ENCODE measurements around the gene GMCL1. TPM values are rescaled to one million over a fixed set of nuclear protein-coding genes. Genes with fewer than 3 reads are reported as not detected.
A peak's percentile ranks its signal among the peaks of the same experiment; 100 is the strongest.

The GMCL1 gene
- total RNA-seq, 2 donors from 2014 or later: 22.8 to 27.2 TPM

DNA sequence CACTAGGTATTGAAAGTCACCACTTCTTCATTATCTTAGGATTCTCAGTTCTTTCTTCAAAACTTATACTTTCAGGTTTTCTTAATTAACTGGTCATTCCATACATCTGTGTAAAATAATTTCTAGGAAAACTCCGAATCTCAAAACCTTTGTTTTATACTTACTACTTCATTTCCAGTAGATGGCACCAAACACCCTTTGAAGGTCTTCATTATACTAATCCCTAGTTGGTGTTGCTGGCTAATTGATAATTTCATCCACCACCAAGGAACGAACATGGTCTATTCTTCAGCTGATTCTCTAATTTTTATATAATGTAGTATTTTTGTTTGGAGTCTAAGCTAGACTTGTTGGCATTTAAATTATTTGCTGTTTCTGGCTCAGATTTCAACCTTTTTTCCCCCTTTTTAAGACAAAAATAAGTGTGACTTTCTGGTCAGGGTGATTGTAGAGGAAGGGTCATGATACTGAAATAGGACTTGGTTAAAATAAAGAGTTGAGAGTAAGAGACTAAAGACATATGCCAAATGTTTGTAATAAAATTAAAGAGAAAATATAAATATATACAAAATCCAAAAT is 82.6 kb downstream of the GMCL1 start:
- intact Hi-C loops (cut with DNase I, micrococcal nuclease): loop anchor here (5.0 kb wide), 2 partner anchors 160 to 230 kb away; no protein-coding TSS in a partner anchor
- no peak for DNase-seq
- ATAC-seq: no peak

DNA sequence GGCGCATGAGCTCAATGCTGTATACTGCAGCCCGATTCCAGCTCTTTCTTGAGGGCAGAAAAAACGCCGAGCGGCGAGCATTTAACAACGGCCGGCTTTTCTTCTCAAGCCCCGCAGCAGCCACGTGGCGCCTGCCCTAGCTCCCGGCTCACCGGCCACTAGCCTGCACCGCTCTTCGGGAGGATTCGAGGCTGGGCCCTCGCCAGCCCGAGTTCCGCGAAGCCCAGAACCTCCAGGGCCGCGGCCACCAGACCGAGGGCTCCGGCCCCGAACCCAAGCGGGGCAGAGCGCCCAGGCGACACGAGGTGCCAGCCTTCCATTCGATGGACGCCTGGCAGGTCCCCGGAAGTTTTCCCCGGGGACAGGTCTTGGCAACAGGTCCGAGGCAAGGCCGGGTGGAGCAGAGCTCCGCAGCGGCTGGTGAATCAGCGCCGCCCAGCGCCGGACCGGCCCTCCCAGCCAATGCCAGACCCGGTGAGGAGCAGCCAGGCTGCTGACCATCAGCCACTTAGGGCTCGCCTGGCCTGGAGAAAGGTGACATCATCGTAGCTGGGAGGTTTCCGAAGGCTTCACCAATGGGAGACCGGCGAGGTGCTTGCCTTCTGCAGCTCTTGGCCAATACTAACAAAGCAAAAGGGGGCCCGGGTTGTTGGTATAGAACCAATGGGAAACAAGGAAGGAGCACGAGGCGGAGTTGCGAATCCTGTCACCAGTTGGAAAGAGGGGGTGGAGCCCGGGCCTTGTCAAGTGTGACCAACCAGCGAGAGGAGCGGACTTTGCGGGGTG is 84.9 kb downstream of the GMCL1 start:
- intact Hi-C loops (cut with DNase I, micrococcal nuclease): loop anchor here (5.0 kb wide), 2 partner anchors 158 to 228 kb away; no protein-coding TSS in a partner anchor
- ATAC-seq (peak; percentile 81), DNase-seq (peak in 1 of 2 donors; percentile 100)

DNA sequence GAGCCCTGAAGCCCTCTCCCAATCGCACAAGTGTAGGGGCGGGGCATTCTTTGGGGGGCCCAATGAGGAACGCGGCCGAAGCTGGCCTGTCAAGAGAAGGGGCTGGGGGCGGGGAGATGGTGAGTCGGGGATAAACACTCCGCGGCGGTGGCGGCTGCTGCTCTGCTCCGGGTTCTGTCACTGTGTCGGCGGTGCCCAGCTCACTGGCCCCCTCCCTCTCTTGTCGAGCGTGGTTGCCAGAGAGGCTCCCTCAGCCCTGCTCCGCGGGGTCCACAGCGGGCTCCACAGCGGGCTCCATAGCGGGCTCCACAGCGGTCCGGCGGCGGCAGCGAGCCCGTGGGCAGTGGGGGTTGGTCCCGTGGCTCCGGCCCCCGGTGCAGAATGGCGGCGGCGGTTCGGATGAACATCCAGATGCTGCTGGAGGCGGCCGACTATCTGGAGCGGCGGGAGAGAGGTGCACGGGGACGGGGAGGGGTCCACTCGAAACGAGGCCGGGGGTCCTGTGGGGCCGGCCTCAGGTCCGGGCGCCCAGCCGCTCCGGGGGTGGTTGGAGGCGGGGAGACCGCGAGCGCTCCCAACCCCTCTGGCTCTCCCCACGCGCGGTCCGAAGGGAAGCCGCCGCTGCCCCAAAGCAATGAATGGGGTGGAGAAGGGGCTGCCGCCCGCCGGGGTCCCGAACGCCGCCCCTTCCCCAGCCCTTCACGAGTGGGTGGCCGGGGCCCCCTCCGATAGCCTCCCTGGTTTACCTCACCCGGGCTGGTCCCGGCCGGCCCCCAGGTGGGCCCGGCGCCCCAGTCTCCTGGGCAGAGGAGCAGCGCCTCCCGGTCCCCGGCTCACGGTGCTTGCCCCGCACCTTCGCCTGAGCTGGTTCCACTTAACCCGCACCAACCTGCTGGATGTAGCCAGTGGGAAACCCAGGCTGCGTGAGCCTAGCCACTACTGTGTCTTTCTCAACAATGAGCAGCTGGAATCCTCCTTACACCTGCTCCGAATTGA is 85.8 kb downstream of the GMCL1 start, which contains the start of gene MXD1:
TSS of gene MXD1 (plus strand) at position 160 of the 996 bp plus-strand sequence. CDS start at position 382, 222 bp downstream.
- peak; percentile 38 to 99 for DNase-seq
- intact Hi-C loops (cut with DNase I, micrococcal nuclease): loop anchor here (5.0 kb wide), 2 partner anchors 157 to 227 kb away; no protein-coding TSS in a partner anchor
- peak; percentile 80 for ATAC-seq

DNA sequence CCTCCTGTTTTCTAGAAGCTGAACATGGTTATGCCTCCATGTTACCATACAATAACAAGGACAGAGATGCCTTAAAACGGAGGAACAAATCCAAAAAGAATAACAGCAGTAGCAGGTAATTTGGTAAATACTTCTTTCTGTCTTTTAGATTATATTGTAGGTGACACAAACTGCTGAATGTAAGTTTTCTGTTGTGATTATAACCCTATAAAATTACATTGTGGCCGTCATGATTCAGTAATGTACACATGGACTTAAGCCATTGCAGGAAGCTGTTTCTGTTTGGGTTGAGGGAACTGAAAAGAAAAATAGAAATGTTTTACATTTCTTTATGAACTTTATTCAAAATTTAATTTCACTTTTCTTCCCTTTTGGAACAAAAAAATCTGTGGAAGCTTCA is 86.6 kb downstream of the GMCL1 start:
- intact Hi-C loops (cut with DNase I, micrococcal nuclease): no loop called here
- no peak for DNase-seq
- ATAC-seq: no peak

DNA sequence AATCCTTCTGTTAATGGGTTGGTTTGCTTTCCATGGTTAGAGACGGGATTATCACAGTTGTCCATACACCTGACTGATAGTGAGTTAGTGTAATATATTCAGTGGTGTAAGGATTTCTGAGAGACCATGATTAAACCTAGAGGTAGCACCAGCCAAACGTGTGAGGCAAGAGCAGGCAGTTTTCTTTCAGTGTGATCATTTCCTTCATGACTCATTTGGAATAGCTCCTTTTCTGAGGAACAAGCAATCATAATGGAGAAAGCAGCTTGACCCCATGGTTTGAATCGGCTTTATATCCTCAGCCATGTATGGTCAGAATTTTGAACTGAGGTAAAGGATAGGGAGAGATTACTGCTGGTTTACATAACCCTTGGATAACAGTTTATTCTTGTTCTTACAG is 88.4 kb downstream of the GMCL1 start:
- no peak for ATAC-seq
- intact Hi-C loops (cut with DNase I, micrococcal nuclease): no loop called here
- DNase-seq: no peak

DNA sequence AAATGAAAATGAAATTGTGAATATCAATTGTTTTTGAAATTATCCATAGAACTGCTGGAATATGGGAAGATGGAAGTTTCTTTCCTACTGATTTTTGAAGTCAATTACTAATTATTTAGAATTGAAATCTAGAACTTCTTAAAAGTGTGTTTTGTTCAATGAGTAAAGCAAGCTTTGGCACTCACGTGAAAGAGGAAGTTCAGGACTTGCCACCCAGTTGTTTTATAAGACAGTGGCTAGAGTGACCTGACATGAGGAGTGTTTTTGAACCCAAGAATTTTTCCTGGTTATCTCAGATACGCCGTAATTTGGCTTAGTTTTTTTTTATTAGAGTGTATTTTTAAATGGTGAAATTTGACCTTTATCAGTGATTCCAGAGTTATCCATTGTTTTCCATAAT is 88.9 kb downstream of the GMCL1 start:
- DNase-seq: no peak
- no peak for ATAC-seq
- intact Hi-C loops (cut with DNase I, micrococcal nuclease): no loop called here

DNA sequence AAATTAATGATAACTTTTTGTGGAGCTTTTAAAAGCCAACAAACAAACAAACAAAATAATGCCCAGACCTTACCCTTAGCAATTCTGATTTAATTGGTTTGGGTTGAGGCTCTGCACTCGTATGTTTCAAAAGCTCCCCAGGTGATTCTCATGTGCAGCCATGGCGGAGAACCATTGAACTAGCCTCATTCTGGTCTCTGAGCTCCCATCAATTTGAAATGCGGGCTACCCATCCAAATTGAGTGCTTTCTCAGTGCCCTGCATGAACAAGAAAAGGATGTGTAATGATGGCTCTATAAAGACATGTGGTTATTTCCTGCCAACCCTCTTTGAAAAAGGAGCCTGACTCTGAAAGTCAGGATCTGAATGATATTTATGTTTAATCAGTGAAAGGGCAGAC is 93.7 kb downstream of the GMCL1 start:
- DNase-seq: no peak
- intact Hi-C loops (cut with DNase I, micrococcal nuclease): no loop called here
- no peak for ATAC-seq

DNA sequence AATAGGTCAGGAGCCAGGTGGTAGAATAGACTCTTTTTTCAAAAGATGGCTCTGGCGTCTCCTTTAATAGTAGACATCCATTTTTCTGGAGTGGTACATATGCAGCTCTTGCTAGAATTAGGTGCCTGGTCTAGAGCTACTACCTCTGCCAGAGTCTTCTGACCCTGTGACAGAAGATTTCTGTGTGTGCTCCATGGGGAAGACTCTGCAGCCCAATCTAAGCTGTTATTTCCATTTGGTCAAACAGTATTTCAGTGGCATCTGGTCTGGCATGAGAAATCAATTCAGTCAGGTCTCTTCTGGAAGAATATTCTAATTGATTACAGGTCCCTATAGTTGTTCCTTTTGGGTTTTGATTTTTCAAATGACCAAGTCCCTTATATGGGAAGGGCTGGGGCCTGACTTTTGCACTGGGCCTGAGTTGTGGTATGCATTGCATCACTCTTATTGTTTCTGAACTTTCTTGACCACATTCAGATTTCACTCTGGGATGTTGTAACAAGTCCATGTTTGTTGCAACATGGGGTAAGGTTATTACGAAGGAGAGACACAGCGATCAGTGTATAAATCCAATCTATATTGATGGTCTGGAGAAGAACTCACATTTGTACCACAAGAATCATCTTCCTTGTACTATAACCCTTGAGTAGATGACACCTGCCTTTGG is 97.5 kb downstream of the GMCL1 start:
- peak; percentile 15 for ATAC-seq
- no peak for DNase-seq
- intact Hi-C loops (cut with DNase I, micrococcal nuclease): no loop called here

Other genes with a start within 250 kb of the GMCL1 start
- 10 to 100 TPM; 59.5 to 61.5 TPM for gene AAK1, start 185.9 kb upstream of the GMCL1 start, total RNA-seq
- 100 to 1,000 TPM; 271 to 289 TPM for gene ANXA4, start 87.5 kb upstream of the GMCL1 start, total RNA-seq
- 10 to 100 TPM; 30.7 to 32.7 TPM for gene SNRNP27, start 64.3 kb downstream of the GMCL1 start, total RNA-seq
- 100 to 1,000 TPM; 136 to 244 TPM for gene MXD1, start 85.4 kb downstream of the GMCL1 start, total RNA-seq
- 1 to 10 TPM in 1 of 2 donors, under 1 TPM in 1; 0.43 to 1.2 TPM for gene ASPRV1, start 132.0 kb downstream of the GMCL1 start, total RNA-seq